ENCODE data around the gene KRT7.
A peak's percentile ranks its signal among the peaks of the same experiment; 100 is the strongest.
"Not testable (repeated sequence)": the region's sequence is repeated elsewhere in the genome, so short reads cannot be mapped to it uniquely, and the experiment has no call there.

KRT7 gene

DNA sequence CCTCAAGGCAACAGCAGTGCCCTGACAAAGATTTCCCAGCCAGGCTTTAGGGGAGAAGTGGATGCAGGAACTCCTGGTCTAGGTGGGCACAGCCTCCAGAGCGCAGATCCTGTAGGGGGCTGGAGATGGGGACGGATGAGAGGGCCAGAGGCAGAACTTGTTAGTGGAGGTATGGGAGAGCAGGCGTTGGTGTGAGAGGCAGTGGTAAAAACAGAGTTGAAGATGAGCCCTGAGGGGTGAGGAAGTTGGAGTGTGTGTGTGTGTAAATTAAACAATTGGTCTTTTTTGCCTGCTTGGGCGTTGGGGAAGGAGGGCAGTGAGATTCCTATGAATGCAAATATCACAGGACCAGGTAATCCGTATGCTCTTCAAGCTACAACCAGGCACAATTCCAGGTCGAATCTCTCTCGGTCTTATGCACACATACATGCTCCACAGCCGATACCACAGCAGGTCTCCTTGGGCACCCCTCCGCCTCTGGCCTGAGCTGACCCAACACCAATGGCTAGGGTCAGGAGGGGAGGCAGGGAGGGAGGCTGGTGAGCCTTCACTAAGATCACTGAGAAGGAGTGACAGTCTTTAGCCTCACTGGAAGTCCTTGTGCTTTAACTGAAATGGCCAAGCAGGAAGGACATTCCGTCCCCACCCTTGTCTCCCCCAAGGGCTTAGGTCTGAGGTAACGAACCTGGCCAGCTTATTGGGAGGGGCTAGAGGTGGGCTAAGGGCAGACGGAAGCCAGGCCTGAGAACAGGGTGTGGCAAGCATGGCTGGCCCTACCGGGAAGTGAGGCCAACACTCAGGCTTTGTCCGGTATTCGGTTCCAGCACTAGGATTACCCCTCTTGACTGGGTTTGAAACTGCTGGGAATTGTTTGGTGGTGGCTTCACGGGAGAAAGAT lies 1.5 kb upstream of the KRT7 start:
- DNase-seq: no peak

- DNase-seq: no peak
Observed at GRCh38 chr12:52232203-52232673, 805 bp upstream of the KRT7 start.

- DNase-seq: no peak
Observed at GRCh38 chr12:52233462-52234207, 592 bp downstream of the KRT7 start.

GRCh38 chr12:52234223-52234810 lies 1.3 kb downstream of the KRT7 start:
- no peak for DNase-seq

- no peak for DNase-seq
Observed at GRCh38 chr12:52235001-52235764, 2.1 kb downstream of the KRT7 start.

DNA sequence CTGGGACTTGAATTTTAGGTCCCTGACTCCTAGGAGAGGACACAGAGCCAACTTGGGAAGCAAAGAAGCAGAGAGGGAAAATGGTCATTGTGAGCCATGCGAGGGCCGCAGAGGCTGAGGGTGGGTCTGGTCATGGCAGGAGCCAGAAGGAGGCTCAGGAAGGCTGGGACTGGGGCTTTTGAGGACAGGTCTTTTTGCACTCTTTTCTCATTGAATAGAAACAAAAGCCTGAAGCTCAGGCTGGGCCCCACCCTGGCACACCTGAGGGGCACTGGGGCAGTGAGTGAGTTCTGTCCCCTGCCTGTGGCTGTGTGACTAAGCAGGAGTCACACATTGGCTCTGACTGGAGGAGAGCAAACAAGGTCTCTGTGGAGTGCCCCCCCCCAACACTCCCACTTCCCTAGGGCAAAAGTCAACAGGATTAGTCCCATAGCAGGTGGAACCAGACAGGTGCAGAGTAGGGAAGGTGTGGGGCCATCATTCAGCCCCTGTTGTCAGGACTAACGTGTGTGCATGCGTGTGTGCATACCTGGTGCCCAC lies 2.8 kb downstream of the KRT7 start:
- no peak for DNase-seq

GRCh38 chr12:52236386-52237050 lies 3.5 kb downstream of the KRT7 start:
- DNase-seq: no peak

GRCh38 chr12:52238207-52238840 lies 5.3 kb downstream of the KRT7 start:
- no peak for DNase-seq

GRCh38 chr12:52238916-52239646 lies 6.0 kb downstream of the KRT7 start:
- no peak for DNase-seq

GRCh38 chr12:52239767-52240166 lies 6.7 kb downstream of the KRT7 start:
- no peak for DNase-seq

GRCh38 chr12:52240247-52240646 lies 7.2 kb downstream of the KRT7 start:
- not testable (repeated sequence) for DNase-seq

DNA sequence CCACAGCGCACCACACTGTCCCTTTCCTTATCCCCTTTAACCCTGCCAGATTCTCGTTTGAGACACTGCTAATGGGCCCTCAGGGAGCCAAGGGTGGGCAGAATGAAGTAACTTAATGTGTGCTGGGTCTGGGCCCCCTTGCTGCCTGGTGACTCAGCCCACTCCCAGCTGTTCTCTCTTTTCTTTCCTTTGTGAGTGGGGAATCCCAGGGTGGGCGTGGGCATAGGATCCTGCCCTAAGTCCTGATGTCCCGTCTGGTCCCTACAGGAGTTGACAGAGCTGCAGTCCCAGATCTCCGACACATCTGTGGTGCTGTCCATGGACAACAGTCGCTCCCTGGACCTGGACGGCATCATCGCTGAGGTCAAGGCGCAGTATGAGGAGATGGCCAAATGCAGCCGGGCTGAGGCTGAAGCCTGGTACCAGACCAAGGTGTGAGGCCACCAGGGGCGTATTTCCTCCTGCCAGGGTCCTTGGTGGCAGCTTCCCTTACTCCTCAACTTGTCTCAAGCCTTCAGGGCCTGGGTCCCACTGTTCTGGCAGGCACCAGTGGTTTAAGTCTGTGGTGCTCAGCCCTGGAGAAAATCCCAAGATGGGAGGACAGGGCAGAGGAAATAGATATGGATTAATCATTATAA lies 8.3 kb downstream of the KRT7 start:
- no peak for DNase-seq

DNA sequence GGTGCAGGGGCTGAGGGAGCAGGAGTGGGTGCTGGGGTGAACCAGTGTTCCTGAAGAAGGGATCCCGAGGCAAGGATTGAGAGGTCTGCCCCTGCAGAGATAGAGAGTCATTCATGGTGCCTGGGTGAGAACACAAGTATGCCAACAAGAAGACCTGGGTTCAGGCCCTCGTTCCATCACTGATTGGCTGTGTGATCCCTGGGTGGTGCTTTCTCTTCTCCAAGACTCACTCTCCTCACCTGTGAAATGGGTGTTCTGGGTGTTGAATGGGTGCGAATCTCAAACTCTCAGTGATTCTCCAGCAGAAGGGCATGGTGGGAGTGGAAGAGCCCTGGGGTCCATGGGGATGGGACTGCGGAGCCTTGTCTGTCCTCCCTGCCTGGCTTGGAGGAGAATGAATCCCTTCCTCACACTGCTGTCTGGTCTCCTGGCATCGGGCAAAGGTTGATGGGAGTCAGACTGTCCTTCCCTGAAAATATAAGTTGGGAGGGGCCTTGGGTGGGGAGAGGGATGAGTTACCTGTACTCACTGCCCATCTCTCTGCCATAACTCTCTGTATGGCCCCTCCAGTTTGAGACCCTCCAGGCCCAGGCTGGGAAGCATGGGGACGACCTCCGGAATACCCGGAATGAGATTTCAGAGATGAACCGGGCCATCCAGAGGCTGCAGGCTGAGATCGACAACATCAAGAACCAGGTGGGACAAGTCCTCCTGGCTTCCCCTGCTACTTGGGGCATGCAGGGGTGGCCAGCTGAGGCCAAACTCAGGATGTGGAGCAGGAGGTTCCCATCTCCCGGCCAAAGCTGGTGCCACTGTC lies 9.6 kb downstream of the KRT7 start:
- no peak for DNase-seq

GRCh38 chr12:52243259-52243855 lies 10.3 kb downstream of the KRT7 start:
- DNase-seq: no peak

DNA sequence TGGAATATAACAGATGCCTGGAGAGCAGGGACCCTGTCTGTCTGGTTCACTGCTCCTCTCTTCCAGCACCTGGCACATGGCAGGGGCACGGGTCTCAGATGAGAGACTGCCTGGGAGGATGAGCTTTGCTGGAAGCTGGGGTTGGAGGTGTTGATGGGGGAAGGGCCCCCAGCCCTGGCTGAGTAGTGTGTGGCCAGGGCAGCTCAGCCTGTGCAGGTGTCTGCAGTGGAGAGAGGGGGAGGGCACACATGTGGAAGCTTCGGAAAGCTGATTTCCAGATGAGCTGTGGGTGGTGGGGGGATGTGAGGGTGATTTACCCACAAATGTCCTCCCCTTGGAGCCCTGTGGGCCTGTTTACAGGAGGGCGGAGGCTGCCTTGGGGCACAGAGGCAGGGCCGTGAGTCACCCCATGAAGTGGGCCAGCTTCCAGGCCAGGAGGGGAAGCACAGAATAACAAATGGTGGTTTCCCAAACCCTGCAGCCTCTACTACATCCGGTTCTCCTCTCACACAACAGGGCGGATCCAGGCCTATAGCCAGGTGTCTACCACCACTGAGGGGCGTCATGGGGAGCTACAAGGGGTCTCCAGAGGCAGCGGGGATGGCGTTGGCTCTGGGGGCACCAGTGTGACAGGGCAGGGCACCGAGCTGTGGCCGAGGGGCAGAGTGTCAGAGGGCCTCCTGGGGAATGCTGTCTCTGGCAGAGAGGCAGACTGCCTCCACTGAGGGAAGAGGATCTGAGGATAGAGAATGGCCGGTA lies 11.0 kb downstream of the KRT7 start:
- DNase-seq: peak; percentile 80

GRCh38 chr12:52244615-52244994 lies 11.6 kb downstream of the KRT7 start:
- no peak for DNase-seq

GRCh38 chr12:52245259-52245961 lies 12.4 kb downstream of the KRT7 start:
- DNase-seq: no peak
